Left lung (tissue), 10 donors: ENCODE measurements around the gene SMAD7. TPM values are rescaled to one million over a fixed set of nuclear protein-coding genes. Genes with fewer than 3 reads are reported as not detected.

Experiments used
- ATAC-seq: fragments of 200-7000 bp; cut with Tn5 transposase; one replicate; pipeline ENCODE4 v1.9.1; 2020; ENCODE audit warnings: moderate library complexity
- DNase-seq, 4 donors: peaks; one replicate each; pipeline ENCODE4 v3.0.0-alpha.2; 2013 to 2020
- H3K27ac ChIP-seq, 2 donors: fragments of 200-600 bp; sonication (generic) in 1 of 2; one replicate each; pipeline versions ENCODE4 v1.5.0 to v1.8.0; 2020 to 2021
- H3K27me3 ChIP-seq, 2 donors: fragments of 200-600 bp; sonication (generic) in 1 of 2; one replicate each; pipeline versions ENCODE4 v1.5.0 to v1.8.0; 2020 to 2021
- H3K36me3 ChIP-seq, 2 donors: fragments of 200-600 bp; sonication (generic) in 1 of 2; one replicate each; pipeline versions ENCODE4 v1.5.0 to v1.8.0; 2020 to 2021
- H3K4me1 ChIP-seq, 2 donors: fragments of 200-600 bp; one replicate each; pipeline ENCODE4 v1.8.0; 2021
- H3K4me3 ChIP-seq, 2 donors: fragments of 200-600 bp; sonication (generic) in 1 of 2; one replicate each; pipeline versions ENCODE4 v1.5.0 to v1.8.0; 2020 to 2021; ENCODE audit warnings: mild to moderate bottlenecking in 1 of 2
- H3K9me3 ChIP-seq, 2 donors: fragments of 200-600 bp; sonication (generic) in 1 of 2; one replicate each; pipeline versions ENCODE4 v1.5.0 to v1.8.0; 2020 to 2021
- intact Hi-C, 2 donors: fragments of 100-400 bp; cut with DNase I; formaldehyde crosslinking; loops; one replicate each; pipeline versions ENCODE4 v1.11.2 to v1.14.2; 2022
- polyA plus RNA-seq, 6 donors: library from polyadenylated mRNA; unstranded; fragments of 120-200 nt; gene quantifications; one replicate each; pipeline ENCODE4 v1.2.1, GENCODE V29; 2013; ENCODE audit not compliant: insufficient read length in 6 of 6
- total RNA-seq, 2 donors: library from RNA; stranded (reverse); fragmentation: NEBNext Ultra II Directional; extraction: Animal tissue kit (Norgen Biotek cat#: 25700); gene quantifications; one replicate each; pipeline ENCODE4 v1.2.1, GENCODE V29; 2021
- TF ChIP-seq, protein P1 (sequence below), 2 donors: fragments of 200-600 bp; sonication (generic) in 1 of 2; IDR thresholded peaks; one replicate each; pipeline versions ENCODE4 v1.5.0 to v1.8.0; 2021; ENCODE audit warnings: antibody characterized with exemption in 2 of 2
- donor health status: DM: no; HTN: yes; CAD: no.
- donor health status: DM: no; HTN: no; CAD: no.

Gene SMAD7
- total and polyA plus RNA-seq, 8 donors = 43.3 to 71.2 (median 61.9) TPM

DNA sequence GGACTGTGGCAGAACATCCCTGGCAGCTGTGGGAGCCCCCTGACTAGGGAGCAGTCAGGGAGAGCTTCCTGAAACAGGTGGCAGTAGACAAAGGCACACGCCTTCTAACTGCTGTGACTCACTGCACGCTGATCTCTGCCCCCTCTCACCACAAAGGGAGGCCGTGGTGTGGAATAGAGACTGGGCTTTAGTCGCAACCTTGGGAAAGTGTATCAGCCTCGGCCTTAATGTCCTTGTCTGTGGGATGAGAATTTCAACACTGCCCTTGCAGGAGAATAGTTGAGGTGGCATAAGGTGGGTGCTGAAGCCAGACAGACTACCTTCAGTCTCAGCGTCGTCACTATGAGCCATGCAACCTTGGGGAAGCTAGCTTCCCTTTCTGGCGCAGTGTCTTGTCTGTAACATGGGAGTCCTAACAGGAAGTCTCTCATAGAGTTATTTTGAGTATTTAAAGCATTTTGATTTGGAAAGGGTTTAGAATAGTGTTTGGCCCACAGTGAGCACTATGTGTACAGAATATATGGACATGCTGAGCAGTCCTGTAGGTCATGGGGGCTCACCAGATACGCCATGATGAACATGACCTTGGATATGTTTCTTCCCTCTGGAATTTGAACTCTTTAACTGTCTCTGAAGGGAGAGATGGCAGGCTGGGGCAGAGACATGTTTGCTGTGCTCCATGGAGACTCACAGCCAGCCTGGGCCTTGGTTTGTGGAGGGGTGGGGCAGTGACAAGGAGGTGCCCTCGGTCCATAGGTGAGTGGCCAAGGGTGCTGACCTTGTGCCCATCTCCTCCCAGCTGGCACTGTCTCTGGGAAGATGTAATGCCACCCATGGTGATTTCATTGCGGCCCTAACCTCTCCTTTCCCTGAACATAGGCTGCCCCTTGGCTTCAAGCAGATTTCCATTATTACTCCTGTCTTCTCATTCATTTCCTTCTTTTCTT, 29.5 kb upstream of the SMAD7 start:
- ATAC-seq (no peak), DNase-seq (no peak)
- intact Hi-C loops = no loop called here
- TF ChIP-seq, protein P1, sequence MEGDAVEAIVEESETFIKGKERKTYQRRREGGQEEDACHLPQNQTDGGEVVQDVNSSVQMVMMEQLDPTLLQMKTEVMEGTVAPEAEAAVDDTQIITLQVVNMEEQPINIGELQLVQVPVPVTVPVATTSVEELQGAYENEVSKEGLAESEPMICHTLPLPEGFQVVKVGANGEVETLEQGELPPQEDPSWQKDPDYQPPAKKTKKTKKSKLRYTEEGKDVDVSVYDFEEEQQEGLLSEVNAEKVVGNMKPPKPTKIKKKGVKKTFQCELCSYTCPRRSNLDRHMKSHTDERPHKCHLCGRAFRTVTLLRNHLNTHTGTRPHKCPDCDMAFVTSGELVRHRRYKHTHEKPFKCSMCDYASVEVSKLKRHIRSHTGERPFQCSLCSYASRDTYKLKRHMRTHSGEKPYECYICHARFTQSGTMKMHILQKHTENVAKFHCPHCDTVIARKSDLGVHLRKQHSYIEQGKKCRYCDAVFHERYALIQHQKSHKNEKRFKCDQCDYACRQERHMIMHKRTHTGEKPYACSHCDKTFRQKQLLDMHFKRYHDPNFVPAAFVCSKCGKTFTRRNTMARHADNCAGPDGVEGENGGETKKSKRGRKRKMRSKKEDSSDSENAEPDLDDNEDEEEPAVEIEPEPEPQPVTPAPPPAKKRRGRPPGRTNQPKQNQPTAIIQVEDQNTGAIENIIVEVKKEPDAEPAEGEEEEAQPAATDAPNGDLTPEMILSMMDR (IDR thresholded peaks at IDR 0.05) = no peak
- Histone ChIP-seq H3K9me3 (no peaks in the 10 kb centered on the region), H3K4me3 (no peak overlapping the region), H3K4me1 (peaks cover 2 to 34% of the 10 kb centered on the region in 2 donors), H3K27me3 (peaks cover 0 to 20% of the 10 kb centered on the region in 2 donors), H3K36me3 (no peaks in the 10 kb centered on the region), H3K27ac (no peak overlapping the region)

DNA sequence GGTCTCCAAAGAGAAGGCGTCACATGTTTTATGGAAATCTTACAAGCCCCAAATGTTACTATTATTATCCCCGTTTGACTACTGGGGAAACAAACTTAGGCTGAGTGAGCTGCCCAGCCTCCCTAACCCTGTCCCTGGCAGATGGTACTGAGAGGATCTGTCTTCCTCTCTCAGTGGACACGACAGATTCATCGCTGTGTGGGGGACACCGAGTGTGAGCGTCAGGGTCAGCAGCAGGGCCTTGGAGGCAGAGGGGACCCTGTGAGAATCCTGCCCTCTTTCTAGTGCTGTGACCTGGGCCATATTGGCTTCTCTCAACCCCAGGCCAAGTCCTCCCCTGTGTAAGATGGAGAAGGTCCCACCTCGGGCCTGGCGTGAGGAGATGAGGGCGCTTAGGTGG, 27.1 kb upstream of the SMAD7 start:
- H3K27ac ChIP-seq = no peak overlapping the region
- TF ChIP-seq, protein P1 (IDR thresholded peaks at IDR 0.05) = no peak
- H3K4me1 ChIP-seq = peaks cover 0 to 28% of the 10 kb centered on the region in 2 donors
- H3K9me3 ChIP-seq = no peaks in the 10 kb centered on the region
- intact Hi-C loops = no loop called here
- H3K4me3 ChIP-seq = no peak overlapping the region
- peaks cover 0 to 32% of the 10 kb centered on the region in 2 donors for H3K27me3 ChIP-seq
- H3K36me3 ChIP-seq = no peaks in the 10 kb centered on the region
- DNase-seq = no peak
- no peak for ATAC-seq

GRCh38 chr18:48975817-48976649, 25.3 kb upstream of the SMAD7 start:
- no peaks in the 10 kb centered on the region for H3K36me3 ChIP-seq
- H3K27me3 ChIP-seq = peaks cover 0 to 32% of the 10 kb centered on the region in 2 donors
- peak overlapping the region; percentile 43 to 50 for H3K4me3 ChIP-seq
- H3K27ac ChIP-seq = peak overlapping the region; percentile 76
- ATAC-seq (peak; percentile 80), DNase-seq (peak in 2 of 4 donors; percentile 82 to 91)
- no peaks in the 10 kb centered on the region for H3K9me3 ChIP-seq
- TF ChIP-seq, protein P1 (IDR thresholded peaks at IDR 0.05) = no peak
- peaks cover 0 to 27% of the 10 kb centered on the region in 2 donors for H3K4me1 ChIP-seq
- intact Hi-C loops = no loop called here

DNA sequence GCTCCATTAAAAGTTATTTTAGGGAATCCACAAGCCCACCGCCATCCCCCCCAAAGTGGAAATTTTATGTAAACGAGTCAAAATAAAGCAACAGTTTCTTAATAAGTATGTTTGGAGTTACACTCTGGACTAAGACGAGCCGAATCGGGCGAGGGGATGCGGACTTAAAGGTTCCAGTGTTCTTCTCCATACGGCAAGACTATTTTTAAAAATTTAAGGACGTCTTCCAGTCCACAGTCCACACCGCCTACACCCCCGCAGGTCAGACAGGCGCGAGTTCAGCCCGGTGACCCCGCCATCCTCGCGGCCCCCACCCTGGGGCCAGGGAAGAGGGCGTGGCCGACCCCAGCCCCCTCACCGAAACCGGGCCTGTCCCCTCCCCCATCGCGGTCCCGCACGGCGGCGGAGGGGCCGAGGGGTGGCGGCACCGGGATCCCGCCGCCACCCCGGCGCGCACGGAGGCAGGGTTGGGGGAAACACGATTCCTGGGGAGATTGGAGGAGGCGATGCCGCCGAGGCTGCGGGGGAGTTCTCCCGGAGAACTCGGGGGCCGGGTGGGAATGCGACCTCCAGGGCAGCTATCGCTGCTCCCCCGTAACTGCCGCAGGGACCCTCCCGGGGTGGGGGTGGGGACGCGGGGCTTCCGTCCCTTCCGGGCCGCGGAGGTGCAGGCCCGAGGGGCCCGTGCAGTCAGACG, 24.5 kb upstream of the SMAD7 start:
- Histone ChIP-seq H3K9me3 (no peaks in the 10 kb centered on the region), H3K27ac (peak overlapping the region; percentile 76), H3K4me3 (peak overlapping the region; percentile 43 to 50), H3K27me3 (peaks cover 0 to 32% of the 10 kb centered on the region in 2 donors), H3K36me3 (no peaks in the 10 kb centered on the region), H3K4me1 (peaks cover 0 to 27% of the 10 kb centered on the region in 2 donors)
- TF ChIP-seq, protein P1 (IDR thresholded peaks at IDR 0.05) = no peak
- DNase-seq = no peak
- ATAC-seq = peak; percentile 11
- intact Hi-C loops = no loop called here
